Right atrium auricular region (tissue), 2 donors: ENCODE data around the gene VGLL3. TPM values are rescaled to one million over a fixed set of nuclear protein-coding genes. Genes with fewer than 3 reads are reported as not detected.

Source experiments
- DNase-seq: peaks from one replicate; pipeline ENCODE4 v3.0.0-alpha.2; 2019; ENCODE audit warnings: low spot score
- H3K27ac ChIP-seq, 2 donors: fragments of 200-600 bp; sonication (generic); 1 replicate in 1 of 2; 2 replicates in 1 of 2; pipeline ENCODE4 v1.5.1; 2016 to 2019
- H3K27me3 ChIP-seq, 2 donors: fragments of 200-600 bp; sonication (generic); one replicate each; pipeline versions ENCODE4 v1.5.1 to v1.6.0; 2017 to 2019
- H3K36me3 ChIP-seq: fragments of 200-600 bp; sonication (generic); one replicate; pipeline ENCODE4 v1.5.1; 2016
- H3K4me1 ChIP-seq, 2 donors: fragments of 200-600 bp; sonication (generic); one replicate each; pipeline versions ENCODE4 v1.5.1 to v1.6.0; 2017 to 2019
- H3K4me3 ChIP-seq, 2 donors: fragments of 200-600 bp; sonication (generic); 1 replicate in 1 of 2; 2 replicates in 1 of 2; pipeline ENCODE4 v1.5.1; 2017 to 2019; ENCODE audit warnings: mild to moderate bottlenecking in 1 of 2, moderate library complexity in 1 of 2
- H3K9me3 ChIP-seq, 2 donors: fragments of 200-600 bp; sonication (generic); one replicate each; pipeline ENCODE4 v1.5.1; 2019
- total RNA-seq, 2 donors: library from RNA; depleted of rRNA; stranded (reverse); fragments of >200 nt; gene quantifications; one replicate each; pipeline ENCODE4 v1.1.0, GENCODE V29; 2016
- TF ChIP-seq, protein P1 (sequence below), 2 donors: fragments of 200-600 bp; sonication (generic); IDR thresholded peaks; one replicate each; pipeline ENCODE4 v1.5.1; 2019; ENCODE audit warnings: antibody characterized with exemption in 2 of 2

Gene VGLL3
- total RNA-seq, 2 donors from 2014 or later, result 13.0 to 32.4 TPM

DNA sequence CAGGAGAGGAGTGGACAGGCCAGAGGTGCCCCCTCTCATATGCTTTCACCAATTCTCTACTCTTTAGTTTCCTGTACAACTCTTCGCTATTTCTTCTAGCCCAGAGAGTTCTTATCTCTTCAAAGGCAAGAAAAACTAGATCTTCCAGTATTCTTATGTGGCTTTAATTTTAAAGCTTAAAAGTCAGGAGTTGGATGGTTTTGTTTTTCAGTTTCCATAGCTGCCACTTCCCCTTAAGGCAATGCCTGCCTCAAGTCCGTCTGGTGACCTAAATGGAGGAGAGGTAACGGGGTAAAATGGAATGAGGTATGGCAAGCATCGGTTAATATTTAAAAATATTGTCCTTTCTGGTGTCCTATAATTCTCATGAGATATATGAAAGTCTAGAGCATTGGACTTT, 11.4 kb upstream of the VGLL3 start:
- no peak overlapping the region for H3K4me3 ChIP-seq
- H3K27me3 ChIP-seq, result no peaks in the 10 kb centered on the region
- H3K27ac ChIP-seq, result no peak overlapping the region
- no peaks in the 10 kb centered on the region for H3K9me3 ChIP-seq
- H3K36me3 ChIP-seq, result no peaks in the 10 kb centered on the region
- DNase-seq, result no peak
- TF ChIP-seq, protein P1, sequence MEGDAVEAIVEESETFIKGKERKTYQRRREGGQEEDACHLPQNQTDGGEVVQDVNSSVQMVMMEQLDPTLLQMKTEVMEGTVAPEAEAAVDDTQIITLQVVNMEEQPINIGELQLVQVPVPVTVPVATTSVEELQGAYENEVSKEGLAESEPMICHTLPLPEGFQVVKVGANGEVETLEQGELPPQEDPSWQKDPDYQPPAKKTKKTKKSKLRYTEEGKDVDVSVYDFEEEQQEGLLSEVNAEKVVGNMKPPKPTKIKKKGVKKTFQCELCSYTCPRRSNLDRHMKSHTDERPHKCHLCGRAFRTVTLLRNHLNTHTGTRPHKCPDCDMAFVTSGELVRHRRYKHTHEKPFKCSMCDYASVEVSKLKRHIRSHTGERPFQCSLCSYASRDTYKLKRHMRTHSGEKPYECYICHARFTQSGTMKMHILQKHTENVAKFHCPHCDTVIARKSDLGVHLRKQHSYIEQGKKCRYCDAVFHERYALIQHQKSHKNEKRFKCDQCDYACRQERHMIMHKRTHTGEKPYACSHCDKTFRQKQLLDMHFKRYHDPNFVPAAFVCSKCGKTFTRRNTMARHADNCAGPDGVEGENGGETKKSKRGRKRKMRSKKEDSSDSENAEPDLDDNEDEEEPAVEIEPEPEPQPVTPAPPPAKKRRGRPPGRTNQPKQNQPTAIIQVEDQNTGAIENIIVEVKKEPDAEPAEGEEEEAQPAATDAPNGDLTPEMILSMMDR (IDR thresholded peaks at IDR 0.05), result no peak
- no peaks in the 10 kb centered on the region for H3K4me1 ChIP-seq

GRCh38 chr3:87001473-87002098, 10.6 kb upstream of the VGLL3 start:
- TF ChIP-seq, protein P1 (IDR thresholded peaks at IDR 0.05), result no peak
- DNase-seq, result no peak
- Histone ChIP-seq H3K9me3 (no peaks in the 10 kb centered on the region), H3K27ac (no peak overlapping the region), H3K36me3 (no peaks in the 10 kb centered on the region), H3K4me3 (no peak overlapping the region), H3K4me1 (no peaks in the 10 kb centered on the region), H3K27me3 (no peaks in the 10 kb centered on the region)

DNA sequence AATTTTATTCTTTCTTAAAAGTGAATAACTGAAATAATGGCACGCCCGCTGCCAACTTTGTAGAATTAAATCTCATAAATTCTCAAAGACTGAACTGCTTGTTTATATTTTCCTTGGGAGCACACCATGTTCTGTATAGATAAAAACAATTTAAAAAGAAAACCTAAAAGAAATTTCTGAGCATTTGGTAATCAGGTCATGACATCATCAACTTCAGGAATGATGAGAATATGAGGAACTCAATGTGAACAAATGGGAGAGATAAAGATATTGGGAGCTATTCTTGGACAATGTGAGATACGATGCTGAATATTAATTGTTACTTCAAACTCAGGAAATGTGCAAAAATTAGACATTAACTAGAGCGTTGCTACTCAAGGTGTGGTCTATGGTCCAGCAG, 10.0 kb upstream of the VGLL3 start:
- H3K4me3 ChIP-seq, result no peak overlapping the region
- TF ChIP-seq, protein P1 (IDR thresholded peaks at IDR 0.05), result no peak
- H3K27me3 ChIP-seq, result no peaks in the 10 kb centered on the region

GRCh38 chr3:86998569-86998968, 7.6 kb upstream of the VGLL3 start:
- H3K27me3 ChIP-seq, result no peaks in the 10 kb centered on the region
- H3K4me3 ChIP-seq, result no peak overlapping the region
- H3K4me1 ChIP-seq, result no peaks in the 10 kb centered on the region
- no peak for DNase-seq
- no peak overlapping the region for H3K27ac ChIP-seq
- TF ChIP-seq, protein P1 (IDR thresholded peaks at IDR 0.05), result no peak
- no peaks in the 10 kb centered on the region for H3K9me3 ChIP-seq
- no peaks in the 10 kb centered on the region for H3K36me3 ChIP-seq

More for the DNA sequence above, 10.0 kb upstream of the VGLL3 start:
- H3K36me3 ChIP-seq, result no peaks in the 10 kb centered on the region
- H3K27ac ChIP-seq, result no peak overlapping the region
- no peaks in the 10 kb centered on the region for H3K9me3 ChIP-seq
- DNase-seq, result no peak
- H3K4me1 ChIP-seq, result no peaks in the 10 kb centered on the region

- Histone ChIP-seq H3K36me3 (no peaks in the 10 kb centered on the region), H3K27me3 (no peaks in the 10 kb centered on the region), H3K4me1 (no peaks in the 10 kb centered on the region), H3K27ac (no peak overlapping the region), H3K9me3 (no peaks in the 10 kb centered on the region), H3K4me3 (no peak overlapping the region)
- DNase-seq, result no peak
- TF ChIP-seq, protein P1 (IDR thresholded peaks at IDR 0.05), result no peak
Observed at GRCh38 chr3:86996261-86996955, 5.5 kb upstream of the VGLL3 start.
